HepG2 (cell line): ENCODE data around the gene ACSL6. TPM values are rescaled to one million over a fixed set of nuclear protein-coding genes. Genes with fewer than 3 reads are reported as not detected.

ENCODE experiments used
- ATAC-seq: fragments of 200-7000 bp; cut with Tn5 transposase; 3 replicates; pipeline ENCODE4 v1.9.1; 2020; ENCODE audit warnings: mild to moderate bottlenecking, moderate library complexity
- BruUV-seq: library from RNA; stranded (reverse); fragments of 400-500 nt; replicated peaks from 2 replicates; lab custom pipeline; 2021; lab: Mats Ljungman, UMichigan
- CTCF ChIA-PET: fragments of 300-600 bp; formaldehyde crosslinking; extraction: SDS; loops from one replicate; lab custom pipeline; 2021; ENCODE audit warnings: low total read pairs, inconsistent platforms, low intra/inter-chr PET ratio; lab: Yijun Ruan, JAX
- POLR2A ChIA-PET: fragments of 350-600 bp; sonication (Branson Sonifier 250); formaldehyde crosslinking; loops from one replicate; lab custom pipeline; 2020; ENCODE audit warnings: antibody characterized with exemption, inconsistent platforms; lab: Yijun Ruan, JAX
- DNase-seq: peaks from one replicate; pipeline ENCODE4 v3.0.0-alpha.2; 2015; ENCODE audit warnings: low spot score
- FAIRE-seq: peaks from 3 replicates; lab custom pipeline; 2011; peaks lifted over from hg19 to GRCh38; lab: Jason Lieb, UNC
- H2AFZ ChIP-seq: one replicate; pipeline ENCODE4 v1.6.1; 2011; ENCODE audit warnings: low read length, inconsistent platforms
- H3K27ac ChIP-seq: fragments of 300-600 bp; 3 replicates; pipeline ENCODE4 v1.8.0; 2011; ENCODE audit warnings: mixed run types, mild to moderate bottlenecking, mixed read lengths, low read length, inconsistent platforms; ENCODE audit not compliant: insufficient read depth; ENCODE audit errors: extremely low read length
- H3K27me3 ChIP-seq, 2 experiments: fragments of 200-600 bp in 1 of 2; 2 replicates in 1 of 2; 3 replicates in 1 of 2; pipeline versions ENCODE4 v1.6.0 to v1.8.0; 2011; ENCODE audit warnings: low read length in 2 of 2, mild to moderate bottlenecking in 2 of 2, moderate library complexity in 2 of 2, inconsistent platforms in 1 of 2; ENCODE audit not compliant: insufficient read depth in 2 of 2, control insufficient read depth in 1 of 2
- H3K36me3 ChIP-seq, 2 experiments: fragments of 200-600 bp in 1 of 2; replicated peaks in 1 of 2; 2 replicates in 1 of 2; 3 replicates in 1 of 2; pipeline versions ENCODE4 v1.5.1 to v1.8.0; 2011; ENCODE audit warnings: low read length in 2 of 2, inconsistent platforms in 1 of 2; ENCODE audit not compliant: insufficient read depth in 2 of 2, control insufficient read depth in 1 of 2
- H3K4me1 ChIP-seq: 2 replicates; pipeline ENCODE4 v1.5.1; 2012; ENCODE audit warnings: low read length, inconsistent platforms; ENCODE audit not compliant: insufficient read depth
- H3K4me2 ChIP-seq: 2 replicates; pipeline ENCODE4 v1.6.0; 2011; ENCODE audit warnings: low read depth, low read length, inconsistent platforms
- H3K4me3 ChIP-seq, 3 experiments: fragments of 200-600 bp in 1 of 3; sonication (generic), shearing (Covaris generic) in 1 of 3; replicated peaks in 1 of 3; 2 replicates each; pipeline ENCODE4 v1.5.1; 2011 to 2016; ENCODE audit warnings: low read length in 3 of 3, inconsistent platforms in 2 of 3, low read depth in 2 of 3, mild to moderate bottlenecking in 2 of 3, control low read depth in 1 of 3, mixed read lengths in 1 of 3; ENCODE audit not compliant: insufficient read depth in 1 of 3
- H3K79me2 ChIP-seq: one replicate; pipeline ENCODE4 v1.6.1; 2011; ENCODE audit warnings: low read length, inconsistent platforms; ENCODE audit not compliant: insufficient read depth
- H3K9ac ChIP-seq: 2 replicates; pipeline ENCODE4 v1.6.0; 2011; ENCODE audit warnings: mild to moderate bottlenecking, low read depth, low read length, inconsistent platforms; ENCODE audit not compliant: insufficient read depth
- H3K9me3 ChIP-seq: 2 replicates; pipeline ENCODE4 v1.5.1; 2012; ENCODE audit warnings: mild to moderate bottlenecking, low read length
- H4K20me1 ChIP-seq: 2 replicates; pipeline ENCODE4 v1.6.0; 2011; ENCODE audit warnings: inconsistent platforms, mild to moderate bottlenecking, low read length, moderate library complexity; ENCODE audit not compliant: insufficient read depth
- ETS1 ChIP-seq: sonication (generic); formaldehyde crosslinking; IDR thresholded peaks from 2 replicates; pipeline ENCODE4 v1.4.0; 2020; ENCODE audit warnings: missing genetic modification reagents
- FOXP4 ChIP-seq: sonication (generic); formaldehyde crosslinking; IDR thresholded peaks from 2 replicates; pipeline ENCODE4 v1.4.0; 2020; ENCODE audit warnings: missing genetic modification reagents
- MAX ChIP-seq: IDR thresholded peaks from 2 replicates; pipeline ENCODE4 v1.6.1; 2012; ENCODE audit warnings: inconsistent platforms
- SOX6 ChIP-seq, 2 experiments: fragments of 450-650 bp in 1 of 2; sonication (generic) in 1 of 2; formaldehyde crosslinking in 1 of 2; IDR thresholded peaks; 2 replicates each; pipeline versions ENCODE4 v1.4.0 to v1.6.1; 2017 to 2020; ENCODE audit warnings: antibody characterized with exemption in 1 of 2, mild to moderate bottlenecking in 1 of 2, missing genetic modification reagents in 1 of 2
- ZNF383 ChIP-seq: sonication (generic); formaldehyde crosslinking; IDR thresholded peaks from 2 replicates; pipeline ENCODE4 v1.4.0; 2020; ENCODE audit warnings: missing genetic modification reagents, mild to moderate bottlenecking, borderline replicate concordance
- ZNF501 ChIP-seq: sonication (generic); formaldehyde crosslinking; IDR thresholded peaks from 2 replicates; pipeline ENCODE4 v1.5.1; 2020; ENCODE audit warnings: mild to moderate bottlenecking, moderate library complexity, missing genetic modification reagents
- ZNF616 ChIP-seq: sonication (generic); formaldehyde crosslinking; IDR thresholded peaks from 2 replicates; pipeline ENCODE4 v1.5.0; 2020; ENCODE audit warnings: low read depth, mild to moderate bottlenecking, missing genetic modification reagents
- ZSCAN5A ChIP-seq: sonication (generic); formaldehyde crosslinking; IDR thresholded peaks from 2 replicates; pipeline ENCODE4 v1.8.0; 2022; ENCODE audit warnings: mild to moderate bottlenecking, missing genetic modification reagents, borderline replicate concordance
- WGBS: methylation state at CpG from one replicate; pipeline ENCODE4 v1.1.6; 2017; ENCODE audit warnings: low lambda C conversion rate; 5-methylcytosine and 5-hydroxymethylcytosine counted together
- in situ Hi-C: cut with HindIII; loops from 2 replicates; pipeline ENCODE4 v1.10.0; 2017; ENCODE audit warnings: low pct_unique_long_range_greater_than_20kb; ENCODE audit not compliant: extremely low pct_ligation_motif_present
- intact Hi-C: fragments of 100-400 bp; cut with micrococcal nuclease; formaldehyde crosslinking; loops from one replicate; pipeline ENCODE4 v1.10.0; 2022; ENCODE audit not compliant: unreplicated experiment
- polyA plus RNA-seq, 8 experiments: library from polyadenylated mRNA; depleted of rRNA in 3 of 8; stranded (reverse) in 7 of 8; unstranded in 1 of 8; fragments of >200 nt; fragmentation: Illumina TruSeq in 4 of 8; extraction: Trizol in 4 of 8; gene quantifications; 2 replicates each; pipeline versions ENCODE4 v1.2.1 to v1.2.3, GENCODE V29; 2011 to 2016; ENCODE audit warnings: low read depth in 4 of 8, missing spikeins in 1 of 8, mixed read lengths in 1 of 8; ENCODE audit not compliant: insufficient read depth in 1 of 8
- total RNA-seq, 5 experiments: library from RNA; depleted of rRNA; stranded (reverse); fragments of >200 nt; fragmentation: Illumina TruSeq; extraction: Trizol; gene quantifications; 2 replicates each; pipeline ENCODE4 v1.2.3, GENCODE V29; 2016; ENCODE audit warnings: low read depth in 1 of 5

ACSL6 gene
- total and polyA plus RNA-seq, 2 of the 13 experiments (the other 11 are each of a cell fraction or from before 2014, with no cell fraction given): 3.7 to 3.8 TPM

- Histone ChIP-seq H3K27ac (no peak overlapping the region), H3K36me3 (no peaks in the 10 kb centered on the region), H2AFZ (no peak overlapping the region), H4K20me1 (no peaks in the 10 kb centered on the region), H3K4me2 (no peak overlapping the region), H3K4me1 (no peaks in the 10 kb centered on the region), H3K27me3 (peaks cover 3 to 28% of the 10 kb centered on the region in 2 experiments; a peak in 3 of 5 replicates)
- DNase-seq: no peak
- FAIRE-seq: no peak
- in situ Hi-C loops: no loop called here
- 10% methylated on average over 5 of the region's 5 CpGs for WGBS
- CTCF ChIA-PET: no interaction called here
- ATAC-seq: no peak; the same call in 2 of the 3 replicates
- TF ChIP-seq FOXP4 (no peak), ZSCAN5A (CRISPR knock-in tag) (no peak), MAX (no peak), ZNF383 (no peak), SOX6 (IDR thresholded peaks at IDR 0.05) (no peak), SOX6 (CRISPR knock-in tag; IDR thresholded peaks at IDR 0.05) (no peak), ZNF616 (CRISPR knock-in tag) (no peak), ZNF501 (CRISPR knock-in tag) (no peak), ETS1 (CRISPR knock-in tag) (no peak)
- TF ChIP-seq, all 625 proteins: peak for 0
- Histone ChIP-seq H3K4me3 (no peak overlapping the region), H3K9me3 (no peaks in the 10 kb centered on the region), H3K79me2 (no peaks in the 10 kb centered on the region), H3K9ac (no peak overlapping the region)
- intact Hi-C loops: no loop called here
- BruUV-seq: no TSS peak
- POLR2A ChIA-PET: no interaction called here
These were observed 38.7 kb upstream of the ACSL6 start for GRCh38 chr5:132050136-132050535.
